Fibroblast of mammary gland (primary cell): ENCODE results near the gene PRSS22.

Experiments
- DNase-seq: peaks from one replicate; pipeline ENCODE4 v3.0.0-alpha.2; 2010; ENCODE audit warnings: low read depth
- H3K4me3 ChIP-seq: 2 replicates; pipeline ENCODE4 v1.5.1; 2011; ENCODE audit warnings: low read depth, mild to moderate bottlenecking, low read length, moderate library complexity; ENCODE audit not compliant: control insufficient read depth
- CTCF ChIP-seq: conservative IDR thresholded peaks from 2 replicates; pipeline ENCODE4 v1.5.1; 2011; ENCODE audit warnings: low read depth, low read length, inconsistent platforms; ENCODE audit not compliant: control insufficient read depth, insufficient read depth

The PRSS22 gene

GRCh38 chr16:2881783-2882649 lies 24.0 kb upstream of the PRSS22 start:
- DNase-seq, result no peak
- peak overlapping the region; percentile 78 for H3K4me3 ChIP-seq
- no peak for TF ChIP-seq CTCF

- TF ChIP-seq CTCF, result no peak
- no peak overlapping the region for H3K4me3 ChIP-seq
- no peak for DNase-seq
Observed at GRCh38 chr16:2879854-2880508, 22.0 kb upstream of the PRSS22 start.

- peak; percentile 75 for DNase-seq
- H3K4me3 ChIP-seq, result no peak overlapping the region
- TF ChIP-seq CTCF, result peak; percentile 65
Observed at GRCh38 chr16:2874912-2875362, 17.0 kb upstream of the PRSS22 start.

- H3K4me3 ChIP-seq, result no peak overlapping the region
- no peak for TF ChIP-seq CTCF
- DNase-seq, result no peak
Observed at GRCh38 chr16:2874032-2874911, 16.3 kb upstream of the PRSS22 start.

GRCh38 chr16:2871926-2872325 lies 14.0 kb upstream of the PRSS22 start:
- H3K4me3 ChIP-seq, result no peak overlapping the region
- no peak for TF ChIP-seq CTCF
- no peak for DNase-seq
